Large intestine (tissue), 3 donors: ENCODE results near the gene CEP131. TPM values are rescaled to one million over a fixed set of nuclear protein-coding genes. Genes with fewer than 3 reads are reported as not detected.

Experiments
- DNase-seq, 2 donors: peaks; one replicate each; pipeline versions ENCODE4 v3.0.0 to v3.0.0-alpha.2; 2013
- H3K27ac ChIP-seq: one replicate; pipeline ENCODE4 v1.5.1; 2013; ENCODE audit warnings: low read length
- H3K27me3 ChIP-seq: 2 replicates; pipeline ENCODE4 v1.6.1; 2013; ENCODE audit warnings: low read length; ENCODE audit not compliant: control insufficient read depth, insufficient read depth
- H3K36me3 ChIP-seq: 2 replicates; pipeline ENCODE4 v1.6.1; 2013; ENCODE audit warnings: low read length; ENCODE audit not compliant: control insufficient read depth, insufficient read depth
- H3K4me1 ChIP-seq: one replicate; pipeline ENCODE4 v1.6.1; 2013; ENCODE audit warnings: low read length; ENCODE audit not compliant: control insufficient read depth, insufficient read depth
- H3K4me3 ChIP-seq: one replicate; pipeline ENCODE4 v1.5.1; 2013; ENCODE audit warnings: low read length
- H3K9me3 ChIP-seq: one replicate; pipeline ENCODE4 v1.6.1; 2013; ENCODE audit warnings: mild to moderate bottlenecking, low read depth, low read length, moderate library complexity; ENCODE audit not compliant: control insufficient read depth
- WGBS: methylation state at CpG from one replicate; pipeline ENCODE4 v1.1.5; 2013; ENCODE audit warnings: low lambda C conversion rate; ENCODE audit not compliant: insufficient coverage; 5-methylcytosine and 5-hydroxymethylcytosine counted together
- polyA plus RNA-seq: library from polyadenylated mRNA; unstranded; fragments of 120-200 nt; gene quantifications from one replicate; pipeline ENCODE4 v1.2.1, GENCODE V29; 2013

The CEP131 gene
- polyA plus RNA-seq, 1 donor, result 9.0 TPM

DNA sequence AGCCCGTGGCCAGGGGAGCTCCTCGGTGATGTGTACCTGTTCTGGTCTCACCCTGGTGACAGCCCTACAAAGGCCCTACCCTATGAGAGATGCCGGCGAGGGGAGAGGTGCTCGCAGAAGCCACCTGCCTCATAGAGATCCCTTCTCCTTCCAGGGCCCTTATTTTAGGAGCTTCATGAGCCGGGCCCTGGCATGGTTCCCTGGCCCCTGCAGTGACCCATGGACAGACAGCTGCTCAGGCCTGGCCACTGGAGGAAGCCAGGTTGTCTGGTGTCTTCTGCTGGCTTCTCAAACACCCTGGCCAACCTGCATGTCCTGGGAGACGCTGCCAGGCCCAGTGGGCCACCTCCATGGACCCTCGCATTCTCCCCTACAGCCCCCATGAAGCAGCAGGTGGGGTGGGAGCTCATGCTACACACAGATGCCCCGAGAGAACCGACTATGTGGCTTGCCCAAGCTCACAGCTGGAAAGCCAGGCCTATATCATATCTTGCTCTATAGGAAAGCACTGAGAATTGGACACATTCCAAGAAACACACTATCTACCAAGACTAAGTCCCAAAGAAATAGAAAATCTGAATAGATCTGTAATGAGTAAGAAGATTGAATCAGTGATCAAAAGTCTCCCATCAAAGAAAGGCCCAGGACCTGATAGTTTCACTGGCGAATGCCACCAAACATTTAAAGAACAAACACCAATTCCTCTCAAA, 49.6 kb downstream of the CEP131 start:
- peaks cover 28% of the 10 kb centered on the region for H3K9me3 ChIP-seq
- DNase-seq, result no peak
- no peak overlapping the region for H3K4me3 ChIP-seq
- peaks cover 11% of the 10 kb centered on the region for H3K4me1 ChIP-seq
- H3K27ac ChIP-seq, result no peak overlapping the region
- no peaks in the 10 kb centered on the region for H3K36me3 ChIP-seq
- no CpG with 5 or more reads among the region's 11 CpGs for WGBS
- H3K27me3 ChIP-seq, result no peaks in the 10 kb centered on the region

DNA sequence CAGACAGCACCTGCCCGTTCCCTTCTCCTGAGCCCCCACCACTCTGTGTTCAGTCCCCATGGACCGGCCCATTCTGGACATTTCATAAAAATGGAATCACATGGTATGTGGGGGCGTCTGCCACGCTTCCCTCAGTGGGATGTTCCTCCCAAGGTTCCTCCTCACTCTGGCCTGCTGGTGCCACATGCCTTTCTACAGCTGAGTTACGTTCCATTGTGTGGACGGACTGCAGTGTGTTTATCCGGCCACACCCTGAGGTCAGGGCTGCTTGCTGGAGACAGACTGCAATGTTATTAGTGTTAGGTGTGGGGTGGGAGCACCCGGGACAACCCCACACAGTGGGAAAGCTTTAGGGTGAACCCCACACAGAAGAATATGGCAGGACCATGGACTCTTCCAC, 50.8 kb downstream of the CEP131 start:
- Histone ChIP-seq H3K27me3 (no peaks in the 10 kb centered on the region), H3K9me3 (peaks cover 28% of the 10 kb centered on the region), H3K4me3 (no peak overlapping the region), H3K4me1 (peaks cover 21% of the 10 kb centered on the region), H3K36me3 (no peaks in the 10 kb centered on the region), H3K27ac (no peak overlapping the region)
- WGBS, result no CpG with 5 or more reads among the region's 8 CpGs
- no peak for DNase-seq

DNA sequence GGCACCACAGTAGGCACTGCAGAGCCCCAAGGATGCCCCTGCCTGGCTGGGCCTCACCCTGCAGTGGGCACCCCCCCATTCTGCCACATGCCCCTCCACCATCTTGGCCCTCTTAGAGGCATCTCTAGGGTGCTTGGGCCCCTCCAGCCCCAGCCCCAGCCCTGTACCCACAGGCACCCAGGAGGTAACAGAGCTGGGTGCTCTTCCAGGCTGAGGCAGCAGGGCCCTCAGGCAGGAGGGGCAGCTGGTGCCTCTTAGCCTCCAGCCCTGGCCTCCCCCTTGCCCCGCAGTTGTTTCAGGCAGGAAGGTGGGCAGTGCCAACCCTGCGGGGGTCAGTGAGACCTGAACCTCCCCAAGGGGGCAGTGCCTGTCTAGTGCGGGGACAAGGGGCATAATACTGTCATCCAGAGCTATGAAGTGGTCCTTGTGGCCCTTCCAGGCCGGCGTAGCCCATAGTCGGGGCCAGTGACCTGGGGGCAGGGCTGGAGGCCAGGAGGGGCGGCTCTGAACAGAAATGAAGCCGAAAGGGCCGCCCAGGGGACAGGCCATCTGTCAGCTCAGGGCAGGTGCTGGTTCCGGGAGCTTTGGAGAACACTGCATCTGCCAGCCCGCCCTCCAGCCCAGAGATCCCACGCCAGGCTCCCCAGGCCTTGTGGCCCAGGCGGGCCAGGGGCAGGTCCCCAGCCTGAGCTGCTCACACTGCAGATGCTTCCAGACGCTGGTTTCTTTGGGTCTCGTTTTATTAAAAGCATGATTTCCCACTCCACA, 51.9 kb downstream of the CEP131 start:
- no peak overlapping the region for H3K4me3 ChIP-seq
- no peak for DNase-seq
- H3K27ac ChIP-seq, result no peak overlapping the region
- no peaks in the 10 kb centered on the region for H3K36me3 ChIP-seq
- H3K27me3 ChIP-seq, result no peaks in the 10 kb centered on the region
- peaks cover 22% of the 10 kb centered on the region for H3K9me3 ChIP-seq
- peaks cover 23% of the 10 kb centered on the region for H3K4me1 ChIP-seq
- WGBS, result no CpG with 5 or more reads among the region's 15 CpGs

DNA sequence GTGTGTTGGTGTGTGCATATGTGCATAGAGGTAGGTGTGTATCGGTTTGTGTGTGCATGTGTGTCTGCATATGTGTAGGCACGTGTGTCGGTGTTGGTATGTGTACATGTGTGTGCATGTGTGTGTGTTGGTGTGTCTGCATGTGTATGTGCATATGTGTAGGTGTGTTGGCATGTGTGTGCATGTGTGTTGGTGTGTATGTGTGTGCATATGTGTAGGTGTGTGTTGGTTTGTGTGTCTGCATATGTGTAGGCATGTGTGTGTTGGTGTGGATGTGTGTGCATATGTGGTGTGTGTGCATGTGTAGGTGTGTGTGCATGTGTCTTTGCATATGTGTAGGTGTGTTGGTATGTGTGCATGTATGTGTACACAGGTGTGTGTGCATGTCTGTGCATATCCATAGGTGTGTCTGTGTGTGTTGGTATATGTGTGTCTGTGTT, 52.9 kb downstream of the CEP131 start:
- Histone ChIP-seq H3K4me1 (peaks cover 30% of the 10 kb centered on the region), H3K9me3 (peaks cover 22% of the 10 kb centered on the region), H3K27ac (no peak overlapping the region), H3K36me3 (no peaks in the 10 kb centered on the region), H3K27me3 (peaks cover 2% of the 10 kb centered on the region), H3K4me3 (no peak overlapping the region)
- DNase-seq, result no peak
- no CpG with 5 or more reads among the region's 3 CpGs for WGBS

DNA sequence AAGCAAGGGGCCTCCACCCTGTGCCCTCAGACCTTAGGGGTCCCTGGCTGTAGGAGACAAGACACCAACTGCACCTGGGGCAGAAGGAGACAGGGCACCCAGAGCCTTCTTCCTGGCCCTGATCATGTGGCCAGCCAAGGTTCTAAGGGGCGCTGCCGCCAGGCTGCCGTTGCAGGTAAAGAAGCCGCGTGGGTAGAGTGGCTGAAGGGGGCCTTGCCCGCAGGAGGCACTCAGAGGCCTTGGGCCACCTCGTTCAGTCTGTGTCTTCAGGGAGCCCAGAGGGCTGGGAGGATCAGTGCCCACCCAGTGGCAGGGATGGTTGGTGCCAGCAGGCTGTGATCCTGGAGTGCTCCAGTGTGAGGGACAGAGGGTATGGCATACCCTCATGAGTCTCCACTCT, 55.1 kb downstream of the CEP131 start:
- peaks cover 48% of the 10 kb centered on the region for H3K4me1 ChIP-seq
- WGBS, result no CpG with 5 or more reads among the region's 7 CpGs
- no peaks in the 10 kb centered on the region for H3K36me3 ChIP-seq
- no peak overlapping the region for H3K27ac ChIP-seq
- H3K4me3 ChIP-seq, result no peak overlapping the region
- peaks cover 4% of the 10 kb centered on the region for H3K9me3 ChIP-seq
- peaks cover 2% of the 10 kb centered on the region for H3K27me3 ChIP-seq
- no peak for DNase-seq

DNA sequence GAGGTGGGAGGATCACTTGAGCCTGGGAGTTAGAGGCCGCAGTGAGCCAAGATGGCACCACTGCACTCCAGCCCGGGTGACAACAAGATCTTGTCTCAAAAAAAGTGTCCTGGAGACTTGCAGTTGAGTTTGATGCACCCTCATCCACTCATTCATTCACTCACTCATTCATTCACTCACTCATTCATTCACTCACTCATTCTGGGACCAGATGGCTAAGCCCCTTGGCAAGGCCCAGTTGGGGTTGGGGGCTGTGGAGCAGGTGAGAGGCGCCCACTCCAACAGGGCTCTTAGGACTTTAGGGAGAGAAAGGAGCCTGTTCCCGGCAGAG, 55.6 kb downstream of the CEP131 start:
- no peaks in the 10 kb centered on the region for H3K36me3 ChIP-seq
- H3K4me3 ChIP-seq, result peak overlapping the region; percentile 57
- no peak for DNase-seq
- H3K27ac ChIP-seq, result no peak overlapping the region
- peaks cover 47% of the 10 kb centered on the region for H3K4me1 ChIP-seq
- no CpG with 5 or more reads among the region's 4 CpGs for whole genome bisulfite sequencing
- H3K9me3 ChIP-seq, result peaks cover 4% of the 10 kb centered on the region
- H3K27me3 ChIP-seq, result peaks cover 2% of the 10 kb centered on the region

DNA sequence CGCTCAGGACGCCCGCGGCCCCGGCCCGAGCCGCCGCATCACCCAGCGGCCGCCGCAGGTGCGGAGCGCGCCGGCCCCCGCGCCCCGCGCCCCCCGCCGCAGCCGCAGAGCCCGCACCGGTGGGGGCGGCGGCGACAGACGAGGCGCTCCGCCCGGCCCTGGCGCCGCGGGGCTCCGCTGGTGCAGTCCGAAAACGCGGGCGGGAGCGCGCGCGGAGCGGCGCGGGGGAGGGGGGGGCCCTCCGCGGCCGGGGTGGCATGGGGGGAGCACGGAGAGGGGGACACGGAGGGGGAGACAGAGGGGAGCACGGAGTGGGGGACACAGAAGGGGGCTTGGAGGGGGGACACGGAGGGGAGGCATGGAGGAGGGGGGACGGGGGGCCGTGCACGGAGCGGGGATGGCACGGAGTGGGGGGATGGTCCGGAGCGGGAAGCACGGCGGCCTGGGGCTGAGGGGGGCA, 56.7 kb downstream of the CEP131 start, which contains the start of gene AATK:
AATK (minus strand) TSS at position 189 of the 460 bp plus-strand sequence. CDS start 229 bp downstream, outside the sequence.
- Histone ChIP-seq H3K27me3 (peaks cover 2% of the 10 kb centered on the region), H3K9me3 (peaks cover 2% of the 10 kb centered on the region), H3K4me3 (peak within 1 kb of the TSS; percentile 83), H3K27ac (peak within 1 kb of the TSS; percentile 92), H3K4me1 (peaks cover 42% of the 10 kb centered on the region), H3K36me3 (no peaks in the 10 kb centered on the region)
- no CpG with 5 or more reads among the region's 62 CpGs for WGBS
- DNase-seq, result no peak

DNA sequence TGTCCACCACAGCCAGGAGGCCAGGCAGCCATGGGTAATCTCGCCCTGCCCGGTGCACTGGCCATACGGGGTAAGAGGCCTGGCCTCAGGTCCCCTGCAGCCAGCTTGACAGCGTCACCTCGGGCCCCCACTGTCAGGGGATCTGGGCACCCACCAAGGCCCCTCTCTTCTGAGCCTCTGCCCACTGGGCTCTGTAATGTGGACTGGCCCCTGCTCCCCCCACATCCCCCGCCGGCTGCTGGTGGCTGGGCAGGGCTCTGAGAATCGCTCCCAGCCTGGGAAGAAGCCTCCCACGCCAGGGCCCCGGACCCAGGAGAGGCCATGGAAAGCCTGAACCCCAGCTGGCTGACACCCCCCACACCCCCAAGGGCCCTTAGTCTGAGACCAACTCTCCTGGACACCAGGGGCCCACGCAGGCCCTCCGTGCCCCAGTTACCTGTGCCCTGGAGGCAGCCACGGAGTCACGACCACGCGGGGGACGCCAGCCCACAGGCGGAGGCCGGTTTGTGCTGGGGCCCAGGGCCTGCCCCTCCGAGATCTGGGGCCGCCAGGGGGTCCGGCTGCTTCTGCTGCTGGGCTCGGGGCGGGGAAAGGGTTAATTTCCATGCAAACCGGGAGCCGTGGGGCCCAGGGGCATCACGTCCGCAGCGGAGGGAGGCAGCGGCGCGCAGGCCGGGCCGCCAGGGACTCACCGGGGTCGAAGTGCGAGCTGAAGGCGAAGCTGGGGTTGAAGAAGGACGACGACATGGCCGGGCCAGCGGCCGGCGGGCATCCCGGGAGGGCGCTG, 57.3 kb downstream of the CEP131 start, which contains the start of gene PVALEF:
PVALEF (plus strand) TSS at position 262 of the 787 bp plus-strand sequence. CDS start 15,720 bp downstream, outside the sequence.
- no peaks in the 10 kb centered on the region for H3K36me3 ChIP-seq
- peaks cover 2% of the 10 kb centered on the region for H3K27me3 ChIP-seq
- peak; percentile 62 to 88 for DNase-seq
- no peaks in the 10 kb centered on the region for H3K9me3 ChIP-seq
- WGBS, result no CpG with 5 or more reads among the region's 46 CpGs
- H3K4me1 ChIP-seq, result peaks cover 38% of the 10 kb centered on the region
- peak within 1 kb of the TSS; percentile 83 for H3K4me3 ChIP-seq
- peak within 1 kb of the TSS; percentile 92 for H3K27ac ChIP-seq

DNA sequence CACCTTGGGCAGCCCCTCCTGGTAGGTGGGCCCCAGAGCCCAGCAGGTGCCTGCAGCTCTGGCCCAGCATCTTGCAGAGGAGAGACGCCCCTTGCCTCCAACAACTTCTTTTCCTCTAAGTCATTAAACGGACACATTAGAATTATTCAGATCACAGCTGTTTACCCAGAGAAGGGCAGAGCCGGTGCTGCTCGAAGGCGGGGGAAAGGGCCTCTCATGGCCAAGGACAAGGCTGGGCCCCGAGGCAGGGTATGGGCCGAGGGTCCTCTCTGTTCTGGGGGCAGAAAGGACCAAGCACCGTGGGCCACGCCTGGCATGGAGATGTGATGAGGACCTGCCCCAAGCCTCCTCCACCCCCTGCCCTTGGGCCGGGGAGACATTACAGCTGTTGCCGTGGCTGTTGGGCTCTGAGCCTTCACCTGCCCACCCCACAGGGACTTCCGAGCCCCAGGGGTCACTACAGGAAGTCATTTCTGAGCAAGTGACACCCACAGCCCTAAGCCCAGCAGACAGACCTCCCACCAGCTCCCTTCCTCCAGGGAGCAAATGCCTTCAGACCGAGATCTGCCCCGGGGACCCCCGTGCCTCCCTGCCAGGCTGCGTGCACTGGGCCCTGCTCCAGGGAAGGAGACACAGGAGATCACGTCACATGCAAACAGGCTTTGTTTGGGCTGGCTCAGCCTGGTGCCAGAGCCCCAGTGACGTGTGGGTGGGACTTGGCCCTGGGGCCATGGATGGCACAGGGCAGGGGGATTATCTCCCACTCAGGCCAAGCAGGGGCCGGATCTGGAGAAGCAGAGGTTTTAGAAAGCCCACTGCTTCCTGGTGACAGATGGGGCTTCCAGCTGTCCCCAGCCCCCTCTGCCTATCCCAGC, 58.2 kb downstream of the CEP131 start:
- peak in 1 of 2 donors; percentile 61 for DNase-seq
- no peaks in the 10 kb centered on the region for H3K36me3 ChIP-seq
- WGBS, result no CpG with 5 or more reads among the region's 19 CpGs

More for the DNA sequence above, 58.2 kb downstream of the CEP131 start:
- H3K4me3 ChIP-seq, result peak overlapping the region; percentile 83
- H3K9me3 ChIP-seq, result no peaks in the 10 kb centered on the region
- H3K27me3 ChIP-seq, result peaks cover 2% of the 10 kb centered on the region
- H3K27ac ChIP-seq, result peak overlapping the region; percentile 92
- peaks cover 38% of the 10 kb centered on the region for H3K4me1 ChIP-seq
